CD14-positive monocyte (primary cell): ENCODE measurements around the gene L3MBTL4. TPM values are rescaled to one million over a fixed set of nuclear protein-coding genes. Genes with fewer than 3 reads are reported as not detected.

ENCODE experiments used
- DNase-seq, 3 donors: peaks; one replicate each; pipeline ENCODE4 v3.0.0-alpha.2; 2011 to 2022
- H2AFZ ChIP-seq: 2 replicates; pipeline ENCODE4 v1.6.0; 2012; ENCODE audit warnings: mild to moderate bottlenecking, low read depth, low read length, inconsistent platforms; ENCODE audit not compliant: insufficient read depth, poor library complexity, severe bottlenecking
- H3K27ac ChIP-seq, 2 donors: 1 replicate in 1 of 2; 2 replicates in 1 of 2; pipeline ENCODE4 v1.5.1; 2012 to 2013; ENCODE audit warnings: low read length in 2 of 2, control low read depth in 1 of 2, inconsistent platforms in 1 of 2, low read depth in 1 of 2, mild to moderate bottlenecking in 1 of 2
- H3K27me3 ChIP-seq, 2 donors: one replicate each; pipeline versions ENCODE4 v1.6.0 to v1.6.1; 2011 to 2013; ENCODE audit warnings: low read length in 2 of 2; ENCODE audit not compliant: control insufficient read depth in 2 of 2, insufficient read depth in 2 of 2
- H3K36me3 ChIP-seq, 2 donors: replicated peaks in 1 of 2; 1 replicate in 1 of 2; 2 replicates in 1 of 2; pipeline versions ENCODE4 v1.5.1 to v1.6.1; 2012 to 2013; ENCODE audit warnings: low read length in 2 of 2, control low read depth in 1 of 2, inconsistent platforms in 1 of 2, mild to moderate bottlenecking in 1 of 2; ENCODE audit not compliant: insufficient read depth in 2 of 2, control insufficient read depth in 1 of 2
- H3K4me1 ChIP-seq, 2 donors: 1 replicate in 1 of 2; 2 replicates in 1 of 2; pipeline versions ENCODE4 v1.5.1 to v1.6.1; 2012 to 2013; ENCODE audit warnings: low read length in 2 of 2, control low read depth in 1 of 2, inconsistent platforms in 1 of 2, mild to moderate bottlenecking in 1 of 2, moderate library complexity in 1 of 2; ENCODE audit not compliant: insufficient read depth in 2 of 2, control insufficient read depth in 1 of 2
- H3K4me2 ChIP-seq: replicated peaks from 2 replicates; pipeline ENCODE3; 2012; ENCODE audit warnings: low read length, moderate library complexity, mild to moderate bottlenecking; ENCODE audit not compliant: poor library complexity, severe bottlenecking; ENCODE audit errors: extremely low read depth
- H3K4me3 ChIP-seq, 3 experiments: fragments of 200-600 bp in 1 of 3; sonication (generic) in 1 of 3; replicated peaks in 1 of 3; 1 replicate in 2 of 3; 2 replicates in 1 of 3; pipeline ENCODE4 v1.5.1; 2011 to 2013; ENCODE audit warnings: low read length in 3 of 3, mild to moderate bottlenecking in 3 of 3, control low read depth in 2 of 3, low read depth in 2 of 3, inconsistent platforms in 1 of 3, moderate library complexity in 1 of 3
- H3K79me2 ChIP-seq: 2 replicates; pipeline ENCODE4 v1.6.0; 2012; ENCODE audit warnings: mild to moderate bottlenecking, control low read depth, inconsistent platforms, low read length, moderate library complexity; ENCODE audit not compliant: insufficient read depth
- H3K9ac ChIP-seq: 2 replicates; pipeline ENCODE4 v1.6.0; 2017; ENCODE audit warnings: low read length, mild to moderate bottlenecking; ENCODE audit not compliant: insufficient read depth, poor library complexity, severe bottlenecking
- H3K9me3 ChIP-seq, 2 donors: replicated peaks in 1 of 2; 1 replicate in 1 of 2; 2 replicates in 1 of 2; pipeline versions ENCODE4 v1.5.1 to v1.6.1; 2012 to 2013; ENCODE audit warnings: low read length in 2 of 2, control low read depth in 1 of 2; ENCODE audit not compliant: control insufficient read depth in 1 of 2, insufficient read depth in 1 of 2
- H4K20me1 ChIP-seq: 2 replicates; pipeline ENCODE4 v1.6.0; 2012; ENCODE audit warnings: mild to moderate bottlenecking, low read length, control low read depth, moderate library complexity; ENCODE audit not compliant: insufficient read depth
- H3K27ac Mint-ChIP-seq, 7 donors: one replicate each; pipeline ENCODE4 v1.8.0; 2020; ENCODE audit warnings: mild to moderate bottlenecking in 7 of 7, mixed read lengths in 7 of 7, moderate library complexity in 6 of 7, inconsistent platforms in 2 of 7
- H3K27me3 Mint-ChIP-seq, 3 donors: one replicate each; pipeline ENCODE4 v1.8.0; 2021 to 2022; ENCODE audit warnings: low read depth in 3 of 3, mild to moderate bottlenecking in 3 of 3, mixed read lengths in 3 of 3, moderate library complexity in 3 of 3, inconsistent platforms in 1 of 3
- H3K36me3 Mint-ChIP-seq, 2 donors: one replicate each; pipeline ENCODE4 v1.8.0; 2020; ENCODE audit warnings: mixed read lengths in 2 of 2, inconsistent platforms in 1 of 2, mild to moderate bottlenecking in 1 of 2
- H3K4me1 Mint-ChIP-seq: one replicate; pipeline ENCODE4 v1.8.0; 2020; ENCODE audit warnings: mild to moderate bottlenecking, mixed read lengths
- H3K4me3 Mint-ChIP-seq, 2 donors: one replicate each; pipeline ENCODE4 v1.8.0; 2020; ENCODE audit warnings: mild to moderate bottlenecking in 2 of 2, mixed read lengths in 2 of 2, moderate library complexity in 1 of 2
- H3K9me3 Mint-ChIP-seq, 7 donors: one replicate each; pipeline ENCODE4 v1.8.0; 2020 to 2022; ENCODE audit warnings: mixed read lengths in 7 of 7, mild to moderate bottlenecking in 6 of 7, moderate library complexity in 6 of 7, inconsistent platforms in 2 of 7
- WGBS: methylation state at CpG from one replicate; pipeline ENCODE4 v1.1.5; 2013; ENCODE audit warnings: missing lambda C conversion rate; ENCODE audit not compliant: insufficient coverage; 5-methylcytosine and 5-hydroxymethylcytosine counted together
- intact Hi-C, 2 donors: fragments of 100-400 bp; cut with micrococcal nuclease; formaldehyde crosslinking; loops; one replicate each; pipeline versions ENCODE4 v1.15.0 to v1.15.1; 2023
- polyA plus RNA-seq, 3 donors: library from polyadenylated mRNA; depleted of rRNA in 1 of 3; unstranded in 2 of 3; stranded (reverse) in 1 of 3; fragments of 300-500 nt in 2 of 3; fragments of >200 nt in 1 of 3; fragmentation: Illumina TruSeq in 2 of 3; gene quantifications; 1 replicate in 2 of 3; 2 replicates in 1 of 3; pipeline ENCODE4 v1.2.3, GENCODE V29; 2012 to 2021
- TF ChIP-seq, protein P1 (sequence below): fragments of 200-600 bp; IDR thresholded peaks from one replicate; pipeline ENCODE4 v1.8.0; 2022; ENCODE audit warnings: antibody characterized with exemption, mild to moderate bottlenecking

The L3MBTL4 gene
- polyA plus RNA-seq, 3 donors: 0.55 to 1.2 (median 0.72) TPM

DNA sequence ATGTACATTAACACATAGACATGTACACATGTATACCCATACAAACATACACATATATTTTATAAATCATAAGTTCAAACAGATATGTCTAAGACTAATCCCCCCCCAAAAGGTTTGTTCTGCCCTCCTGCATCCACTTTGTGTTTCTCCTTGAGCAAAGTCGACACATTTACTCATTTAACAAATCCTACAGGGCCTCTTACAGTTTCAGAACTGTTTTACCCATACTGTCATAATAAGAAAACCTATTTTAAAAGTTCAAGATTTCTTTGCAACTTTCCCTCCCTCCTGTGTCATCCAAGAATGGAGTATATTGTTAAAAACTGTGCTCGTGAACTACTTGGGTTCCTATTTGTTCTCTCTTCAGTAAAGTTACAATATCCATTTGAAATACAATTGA, 166.7 kb downstream of the L3MBTL4 start:
- DNase-seq: no peak
- Mint-ChIP-seq H3K27me3 (peaks cover 0 to 1% (median 0%) of the 10 kb centered on the region in 3 donors), H3K9me3 (peaks cover 0 to 2% (median 0%) of the 10 kb centered on the region in 7 donors), H3K27ac (no peak overlapping the region), H3K36me3 (no peaks in the 10 kb centered on the region), H3K4me3 (no peak overlapping the region), H3K4me1 (peaks cover 4% of the 10 kb centered on the region)
- Histone ChIP-seq H3K4me2 (no peak overlapping the region), H3K36me3 (no peaks in the 10 kb centered on the region), H3K27ac (no peak overlapping the region), H3K4me3 (no peak overlapping the region), H3K9me3 (no peaks in the 10 kb centered on the region), H3K4me1 (no peaks in the 10 kb centered on the region), H3K27me3 (no peaks in the 10 kb centered on the region), H4K20me1 (no peaks in the 10 kb centered on the region), H2AFZ (no peak overlapping the region), H3K79me2 (no peaks in the 10 kb centered on the region), H3K9ac (no peak overlapping the region)
- TF ChIP-seq, protein P1, sequence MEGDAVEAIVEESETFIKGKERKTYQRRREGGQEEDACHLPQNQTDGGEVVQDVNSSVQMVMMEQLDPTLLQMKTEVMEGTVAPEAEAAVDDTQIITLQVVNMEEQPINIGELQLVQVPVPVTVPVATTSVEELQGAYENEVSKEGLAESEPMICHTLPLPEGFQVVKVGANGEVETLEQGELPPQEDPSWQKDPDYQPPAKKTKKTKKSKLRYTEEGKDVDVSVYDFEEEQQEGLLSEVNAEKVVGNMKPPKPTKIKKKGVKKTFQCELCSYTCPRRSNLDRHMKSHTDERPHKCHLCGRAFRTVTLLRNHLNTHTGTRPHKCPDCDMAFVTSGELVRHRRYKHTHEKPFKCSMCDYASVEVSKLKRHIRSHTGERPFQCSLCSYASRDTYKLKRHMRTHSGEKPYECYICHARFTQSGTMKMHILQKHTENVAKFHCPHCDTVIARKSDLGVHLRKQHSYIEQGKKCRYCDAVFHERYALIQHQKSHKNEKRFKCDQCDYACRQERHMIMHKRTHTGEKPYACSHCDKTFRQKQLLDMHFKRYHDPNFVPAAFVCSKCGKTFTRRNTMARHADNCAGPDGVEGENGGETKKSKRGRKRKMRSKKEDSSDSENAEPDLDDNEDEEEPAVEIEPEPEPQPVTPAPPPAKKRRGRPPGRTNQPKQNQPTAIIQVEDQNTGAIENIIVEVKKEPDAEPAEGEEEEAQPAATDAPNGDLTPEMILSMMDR: no peak
- no CpG with 5 or more reads among the region's 2 CpGs for WGBS
- intact Hi-C loops: no loop called here

DNA sequence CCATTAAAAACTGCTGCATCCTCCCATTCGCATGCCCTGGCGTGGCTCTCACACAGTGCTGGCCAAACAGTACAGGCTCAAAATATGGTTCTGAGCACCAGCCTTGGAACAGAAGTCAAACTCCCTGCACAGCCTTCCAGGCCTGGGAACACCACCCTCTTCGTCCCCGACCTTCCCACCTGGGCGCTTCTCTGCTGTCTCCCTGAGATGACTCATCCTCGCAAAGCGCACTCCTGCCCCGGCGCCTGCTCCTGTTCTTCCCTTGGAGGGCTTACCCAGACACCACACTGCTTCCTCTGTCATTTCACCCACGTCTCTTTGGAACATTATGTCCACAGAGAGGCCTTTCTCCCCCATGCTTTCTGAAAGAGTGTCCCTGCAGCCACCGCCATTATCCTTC, 172.7 kb downstream of the L3MBTL4 start:
- 91% methylated on average over 10 of the region's 11 CpGs for WGBS
- peaks cover 0 to 5% (median 0%) of the 10 kb centered on the region in 7 donors for H3K9me3 Mint-ChIP-seq
- H3K27ac Mint-ChIP-seq: peak overlapping the region in 1 of 7 donors; percentile 64
- H3K4me1 ChIP-seq: no peaks in the 10 kb centered on the region
- H4K20me1 ChIP-seq: no peaks in the 10 kb centered on the region
- no peak overlapping the region for H3K4me3 ChIP-seq
- no peaks in the 10 kb centered on the region for H3K4me1 Mint-ChIP-seq
- intact Hi-C loops: no loop called here
- TF ChIP-seq, protein P1: no peak
- H3K27ac ChIP-seq: no peak overlapping the region
- H3K9me3 ChIP-seq: no peaks in the 10 kb centered on the region
- DNase-seq: no peak
- H3K9ac ChIP-seq: no peak overlapping the region
- no peaks in the 10 kb centered on the region for H3K27me3 Mint-ChIP-seq
- H3K36me3 Mint-ChIP-seq: peaks cover 0 to 3% of the 10 kb centered on the region in 2 donors
- no peaks in the 10 kb centered on the region for H3K79me2 ChIP-seq
- no peak overlapping the region for H3K4me3 Mint-ChIP-seq
- H2AFZ ChIP-seq: no peak overlapping the region
- no peaks in the 10 kb centered on the region for H3K27me3 ChIP-seq
- H3K4me2 ChIP-seq: no peak overlapping the region
- no peaks in the 10 kb centered on the region for H3K36me3 ChIP-seq
